Activated B cell treated with CpG ODN at 0.5 μM for 24 hours (primary cell): ENCODE data around the gene SCFD2. TPM values are rescaled to one million over a fixed set of nuclear protein-coding genes. Genes with fewer than 3 reads are reported as not detected.

Experiments used
- ATAC-seq: fragments of 200-7000 bp; cut with Tn5 transposase; one replicate; pipeline ENCODE4 v1.10.0; 2021; ENCODE audit warnings: low read depth, mild to moderate bottlenecking, moderate library complexity
- CTCF ChIA-PET: fragments of 350-600 bp; sonication (Branson Sonifier 250); formaldehyde crosslinking; loops from one replicate; lab custom pipeline; 2021; ENCODE audit warnings: antibody characterized with exemption; lab: Charles Lee
- POLR2A ChIA-PET: fragments of 350-600 bp; sonication (Branson Sonifier 250); formaldehyde crosslinking; loops from one replicate; lab custom pipeline; 2021; ENCODE audit warnings: antibody characterized with exemption; lab: Charles Lee
- DNase-seq: peaks from one replicate; pipeline ENCODE4 v3.0.0; 2022
- H3K27ac Mint-ChIP-seq: one replicate; pipeline ENCODE4 v1.8.0; 2020; ENCODE audit warnings: mixed read lengths
- H3K27me3 Mint-ChIP-seq: one replicate; pipeline ENCODE4 v1.8.0; 2021; ENCODE audit warnings: mixed read lengths
- H3K36me3 Mint-ChIP-seq: one replicate; pipeline ENCODE4 v1.8.0; 2021; ENCODE audit warnings: low read depth, mixed read lengths
- H3K4me1 Mint-ChIP-seq: one replicate; pipeline ENCODE4 v1.8.0; 2021; ENCODE audit warnings: mixed read lengths
- H3K4me3 Mint-ChIP-seq: one replicate; pipeline ENCODE4 v1.8.0; 2020; ENCODE audit warnings: mild to moderate bottlenecking, mixed read lengths
- H3K9me3 Mint-ChIP-seq: one replicate; pipeline ENCODE4 v1.8.0; 2020; ENCODE audit warnings: mixed read lengths
- CTCF ChIP-seq: fragments of 200-600 bp; IDR thresholded peaks from one replicate; pipeline ENCODE4 v1.8.0; 2022; ENCODE audit warnings: antibody characterized with exemption, mild to moderate bottlenecking
- intact Hi-C: fragments of 100-400 bp; cut with micrococcal nuclease; formaldehyde crosslinking; loops from one replicate; pipeline ENCODE4 v1.15.1; 2024
- total RNA-seq: library from RNA; stranded (reverse); gene quantifications from 2 replicates; pipeline ENCODE4 v1.2.3, GENCODE V29; 2022

Gene SCFD2
- total RNA-seq, 1 donor from 2014 or later, result 46.6 TPM

DNA sequence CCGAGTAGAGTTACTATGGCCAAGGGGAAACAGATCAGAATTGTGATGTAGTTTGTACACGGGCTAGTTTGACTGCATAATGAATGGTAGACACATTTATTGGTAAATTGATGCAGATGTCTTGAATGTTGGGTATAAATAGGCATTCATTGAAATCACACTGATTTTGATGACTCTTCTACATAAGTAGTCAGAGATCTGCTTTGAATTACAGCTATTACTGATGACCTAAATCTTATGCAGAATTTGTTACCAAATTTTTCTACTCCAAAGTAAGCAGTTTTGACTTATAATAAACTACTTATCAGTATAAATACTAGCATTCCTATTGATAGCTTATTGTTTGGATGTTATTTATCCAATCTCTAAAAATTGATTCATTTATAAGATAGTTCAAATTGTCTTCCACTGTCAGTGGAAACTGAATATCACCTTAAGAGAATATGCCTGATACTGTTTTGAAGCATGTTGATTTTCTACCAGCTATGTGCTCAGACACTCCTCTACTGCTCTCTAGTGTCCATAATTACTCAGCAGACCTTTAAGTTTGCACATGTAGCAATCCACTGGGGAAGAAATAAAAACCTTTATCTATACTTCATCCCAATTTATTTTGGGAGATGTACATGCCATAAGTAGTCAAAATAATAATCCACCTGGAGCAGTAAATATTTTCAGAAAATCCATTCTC lies 383.5 kb downstream of the SCFD2 start:
- no peak for DNase-seq
- intact Hi-C loops, result loop anchor here (2.0 to 5.0 kb wide), 2 partner anchors 318 to 1085 kb away; no protein-coding TSS in a partner anchor
- ATAC-seq, result no peak

GRCh38 chr4:52979821-52980590 lies 385.9 kb downstream of the SCFD2 start:
- Mint-ChIP-seq H3K27ac (no peak overlapping the region), H3K27me3 (no peaks in the 10 kb centered on the region), H3K36me3 (peaks cover 2% of the 10 kb centered on the region), H3K4me1 (no peaks in the 10 kb centered on the region), H3K9me3 (no peaks in the 10 kb centered on the region), H3K4me3 (no peak overlapping the region)
- no peak for TF ChIP-seq CTCF
- ChIA-PET CTCF (interaction anchor here (1.7 kb wide), 1 partner anchor 389 kb away, joined by 3 read pairs; no protein-coding TSS in a partner anchor), POLR2A (no interaction called here)
- no peak for ATAC-seq
- intact Hi-C loops, result loop anchor here (5.0 kb wide), 1 partner anchor 1083 kb away; no protein-coding TSS in a partner anchor
- DNase-seq, result no peak

More for the DNA sequence above, 383.5 kb downstream of the SCFD2 start:
- Mint-ChIP-seq H3K4me1 (no peaks in the 10 kb centered on the region), H3K27ac (no peak overlapping the region), H3K36me3 (no peaks in the 10 kb centered on the region), H3K9me3 (no peaks in the 10 kb centered on the region), H3K27me3 (no peaks in the 10 kb centered on the region), H3K4me3 (no peak overlapping the region)
- ChIA-PET POLR2A (no interaction called here), CTCF (interaction anchor here (0.8 to 6.8 kb wide), 7 partner anchors 177 to 1252 kb away, joined by 3 to 116 read pairs (median 7); no protein-coding TSS in a partner anchor)
- TF ChIP-seq CTCF, result no peak

- Mint-ChIP-seq H3K4me3 (no peak overlapping the region), H3K27ac (no peak overlapping the region), H3K27me3 (no peaks in the 10 kb centered on the region), H3K4me1 (no peaks in the 10 kb centered on the region), H3K9me3 (no peaks in the 10 kb centered on the region), H3K36me3 (peaks cover 3% of the 10 kb centered on the region)
- POLR2A ChIA-PET, result no interaction called here
- intact Hi-C loops, result no loop called here
- CTCF ChIA-PET, result no interaction called here
- no peak for DNase-seq
- no peak for ATAC-seq
- no peak for TF ChIP-seq CTCF
Measured at GRCh38 chr4:52979020-52979419, 386.8 kb downstream of the SCFD2 start.

- H3K27me3 Mint-ChIP-seq, result no peaks in the 10 kb centered on the region
- peaks cover 3% of the 10 kb centered on the region for H3K36me3 Mint-ChIP-seq
- intact Hi-C loops, result no loop called here
- POLR2A ChIA-PET, result no interaction called here
- H3K9me3 Mint-ChIP-seq, result no peaks in the 10 kb centered on the region
- no peak for TF ChIP-seq CTCF
- DNase-seq (no peak), ATAC-seq (no peak)
- no peaks in the 10 kb centered on the region for H3K4me1 Mint-ChIP-seq
- no peak overlapping the region for H3K27ac Mint-ChIP-seq
- CTCF ChIA-PET, result interaction anchor here (0.8 kb wide), 1 partner anchor 431 kb away, joined by 3 read pairs; no protein-coding TSS in a partner anchor
- no peak overlapping the region for H3K4me3 Mint-ChIP-seq
Measured at GRCh38 chr4:52977252-52977651, 388.6 kb downstream of the SCFD2 start.
